ENCODE measurements around the gene EPHB1.

Gene EPHB1

DNA sequence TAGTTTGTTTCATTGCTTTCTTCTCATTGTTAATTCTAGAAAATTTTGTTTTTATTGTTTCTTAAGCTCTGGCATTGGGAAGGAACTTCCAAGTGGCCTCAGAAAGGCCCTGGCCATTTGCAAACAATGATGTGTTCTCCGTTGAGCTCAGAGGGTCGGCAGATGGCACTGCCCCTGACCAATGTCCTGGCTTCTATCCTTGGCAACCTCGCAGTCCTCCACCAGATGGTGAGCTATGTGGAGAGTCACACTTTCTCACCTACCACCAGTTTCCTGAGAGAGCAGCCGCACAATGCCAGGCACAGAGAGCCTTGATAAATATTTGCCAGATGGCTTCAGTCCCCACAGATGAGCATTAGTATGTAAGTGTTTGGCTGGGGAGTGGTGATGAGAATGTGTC is 343.7 kb downstream of the EPHB1 start:
- no peak for DNase-seq

GRCh38 chr3:135140591-135140990 is 345.5 kb downstream of the EPHB1 start:
- no peak for DNase-seq

DNA sequence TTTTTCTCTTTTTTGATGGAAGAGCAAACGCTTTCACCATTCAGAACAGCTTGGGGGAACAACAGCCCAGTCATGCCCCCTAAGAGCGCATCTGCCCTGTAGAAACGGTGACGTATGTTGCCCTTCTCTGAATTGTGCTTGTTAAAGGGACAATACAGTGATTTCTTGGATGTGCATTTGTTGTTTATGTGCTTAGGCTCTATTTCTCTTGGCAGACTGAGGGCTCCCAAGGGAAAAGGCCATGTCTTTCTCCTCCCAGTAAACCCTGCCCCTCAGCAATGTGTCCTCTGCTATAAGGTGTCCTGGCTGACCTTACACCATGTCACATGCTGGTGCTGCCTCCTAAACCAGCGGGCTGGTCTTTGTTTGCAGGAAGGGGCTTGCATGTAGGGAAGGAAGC is 346.1 kb downstream of the EPHB1 start:
- DNase-seq = no peak

- DNase-seq = no peak
Observed at GRCh38 chr3:135141672-135142071, 346.6 kb downstream of the EPHB1 start.

- DNase-seq = no peak
Observed at GRCh38 chr3:135142530-135142929, 347.5 kb downstream of the EPHB1 start.

DNA sequence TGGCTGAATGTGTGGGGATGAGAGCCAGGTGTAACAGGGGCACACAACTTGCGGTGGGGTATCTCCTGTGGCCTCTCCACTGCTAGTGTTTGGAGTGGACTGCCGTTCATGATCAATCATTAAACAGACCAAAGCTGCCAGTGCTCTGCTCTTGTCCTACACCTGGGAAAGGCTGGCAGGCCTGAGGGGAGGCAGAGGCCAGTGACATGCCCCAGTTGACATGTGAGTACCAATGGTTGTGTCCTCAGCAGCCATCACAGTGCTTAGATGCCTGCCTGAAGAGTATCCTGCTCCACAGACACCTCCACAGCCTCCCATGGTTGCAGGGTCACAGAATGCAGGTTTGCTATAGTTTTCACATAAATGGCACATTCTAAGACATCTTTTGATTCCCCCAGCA is 348.4 kb downstream of the EPHB1 start:
- no peak for DNase-seq

DNA sequence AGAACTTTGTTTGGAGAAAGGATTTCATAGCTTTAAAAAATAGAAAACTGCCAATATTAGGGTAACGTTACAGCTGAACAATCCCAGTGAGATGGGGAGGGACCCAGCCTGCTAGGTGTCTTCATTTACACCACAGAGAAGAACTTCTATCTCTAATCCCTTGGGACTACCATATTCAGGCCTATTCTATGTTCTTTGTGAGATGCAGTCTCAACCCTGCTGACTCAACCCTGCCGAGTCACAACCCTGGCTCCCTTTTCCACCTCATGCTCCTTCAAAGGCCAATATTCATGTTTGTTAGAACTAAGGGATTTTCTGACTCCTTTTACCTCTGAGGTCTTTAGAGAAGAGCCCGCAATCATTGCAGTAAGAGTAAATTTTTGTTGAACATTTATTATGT is 350.5 kb downstream of the EPHB1 start:
- no peak for DNase-seq

- DNase-seq = no peak
Observed at GRCh38 chr3:135147657-135148056, 352.6 kb downstream of the EPHB1 start.

- DNase-seq = no peak
Observed at GRCh38 chr3:135148398-135149020, 353.4 kb downstream of the EPHB1 start.

- DNase-seq = no peak
Observed at GRCh38 chr3:135149707-135150681, 354.9 kb downstream of the EPHB1 start.

GRCh38 chr3:135154186-135154585 is 359.1 kb downstream of the EPHB1 start:
- no peak for DNase-seq

GRCh38 chr3:135155228-135155627 is 360.2 kb downstream of the EPHB1 start:
- no peak for DNase-seq

DNA sequence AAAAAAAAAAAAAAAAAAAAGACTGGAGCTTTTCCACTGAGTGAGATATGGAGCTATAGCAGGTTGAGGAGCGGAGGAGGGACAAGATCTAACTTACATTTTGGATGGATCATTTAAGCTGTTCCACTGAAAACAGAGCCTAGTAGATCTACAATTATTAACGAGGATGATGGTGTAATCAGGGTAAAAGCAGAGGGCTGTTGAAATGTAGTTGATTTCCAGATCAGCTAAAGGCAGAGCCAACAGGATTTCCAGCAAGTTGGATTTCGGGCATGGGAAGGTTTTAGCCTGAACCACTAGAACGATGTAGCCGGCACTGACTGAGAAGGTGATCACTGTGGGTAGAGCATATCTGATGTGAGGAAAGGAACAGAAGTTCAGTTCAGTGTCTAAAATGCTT is 360.7 kb downstream of the EPHB1 start:
- no peak for DNase-seq

GRCh38 chr3:135157045-135157740 is 362.1 kb downstream of the EPHB1 start:
- no peak for DNase-seq

GRCh38 chr3:135158520-135158919 is 363.5 kb downstream of the EPHB1 start:
- no peak for DNase-seq

DNA sequence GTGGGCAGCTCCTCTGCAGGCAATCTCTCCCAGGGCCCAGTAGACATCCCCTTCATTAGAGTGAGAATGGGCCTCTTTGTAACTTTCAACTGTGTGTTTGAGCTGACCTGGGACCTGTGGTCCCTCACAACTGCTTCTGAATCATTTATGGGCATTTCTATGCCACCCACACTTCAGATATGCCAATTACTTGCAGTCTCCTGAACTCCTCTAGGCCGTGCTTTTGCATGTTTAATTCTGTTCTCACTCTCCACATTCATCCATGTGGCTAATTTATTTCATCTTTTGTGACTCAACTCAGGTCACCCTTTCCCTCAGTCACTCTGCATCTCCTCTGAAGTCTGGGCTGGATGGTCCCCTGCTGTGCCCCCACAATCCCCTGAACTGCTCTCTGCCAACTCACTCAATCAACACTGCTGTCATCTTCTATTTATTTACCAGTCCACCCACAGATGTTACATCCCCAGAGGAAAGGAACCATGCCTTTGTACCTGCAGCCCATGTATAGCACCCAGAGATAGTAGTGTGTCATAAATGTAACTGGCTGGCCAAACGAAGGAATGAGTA is 364.7 kb downstream of the EPHB1 start:
- no peak for DNase-seq

DNA sequence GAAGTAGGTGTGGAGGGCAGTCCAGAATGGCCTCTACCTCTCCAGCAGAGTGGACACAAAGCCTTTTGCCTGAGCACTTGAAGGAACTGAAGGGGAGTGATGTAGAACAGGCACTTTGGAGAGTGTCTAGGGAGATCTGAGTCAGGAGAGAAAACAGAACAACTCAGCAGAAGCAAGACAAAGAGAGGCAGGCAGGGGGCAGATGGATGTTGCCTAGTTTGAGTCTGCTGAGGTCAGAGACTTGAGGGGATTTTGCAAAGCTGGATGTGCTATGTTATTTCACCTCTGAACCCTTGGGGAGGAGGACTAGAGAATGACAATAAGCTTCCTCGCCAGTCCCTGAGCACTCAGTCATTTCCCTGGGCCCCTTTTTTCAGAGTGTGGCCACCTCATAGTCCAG is 366.4 kb downstream of the EPHB1 start:
- no peak for DNase-seq

DNA sequence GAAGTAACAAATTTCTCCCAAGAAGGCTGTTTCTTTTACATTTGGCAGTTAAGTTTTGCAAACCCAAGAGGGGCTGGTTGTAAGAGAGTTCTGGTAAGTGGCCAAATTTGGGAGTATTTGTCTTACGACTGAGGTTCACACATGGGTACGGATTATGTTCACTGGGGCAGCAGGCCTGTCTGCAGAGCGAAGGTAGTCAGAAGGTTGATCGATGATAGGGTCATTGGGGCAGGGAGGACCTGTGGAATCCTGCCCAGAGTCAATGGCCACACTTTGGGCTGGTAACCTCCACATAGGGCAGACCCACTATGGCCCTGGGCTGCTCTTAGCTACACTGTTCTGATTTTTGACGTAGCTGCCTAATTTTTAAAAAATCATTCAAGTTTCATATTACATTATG is 368.6 kb downstream of the EPHB1 start:
- no peak for DNase-seq

DNA sequence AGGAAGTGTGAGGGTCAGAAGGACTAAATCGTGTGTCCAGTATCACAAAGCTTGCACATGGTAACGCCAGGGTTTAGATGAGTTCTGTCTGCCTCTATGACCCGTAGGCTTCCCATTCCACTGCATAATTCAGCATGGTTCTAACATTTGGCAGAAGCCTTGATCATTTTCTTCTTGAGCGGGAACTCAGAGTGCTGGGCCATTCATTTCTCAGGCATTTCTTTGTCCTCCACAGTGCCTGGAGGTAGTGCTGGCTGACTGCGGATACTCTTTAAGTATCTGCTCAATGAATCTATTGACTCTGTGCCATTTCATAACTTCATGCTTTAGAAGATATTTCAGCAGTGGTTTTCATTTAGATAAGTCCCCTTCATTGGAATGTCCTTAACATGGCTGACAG is 370.2 kb downstream of the EPHB1 start:
- DNase-seq = no peak

DNA sequence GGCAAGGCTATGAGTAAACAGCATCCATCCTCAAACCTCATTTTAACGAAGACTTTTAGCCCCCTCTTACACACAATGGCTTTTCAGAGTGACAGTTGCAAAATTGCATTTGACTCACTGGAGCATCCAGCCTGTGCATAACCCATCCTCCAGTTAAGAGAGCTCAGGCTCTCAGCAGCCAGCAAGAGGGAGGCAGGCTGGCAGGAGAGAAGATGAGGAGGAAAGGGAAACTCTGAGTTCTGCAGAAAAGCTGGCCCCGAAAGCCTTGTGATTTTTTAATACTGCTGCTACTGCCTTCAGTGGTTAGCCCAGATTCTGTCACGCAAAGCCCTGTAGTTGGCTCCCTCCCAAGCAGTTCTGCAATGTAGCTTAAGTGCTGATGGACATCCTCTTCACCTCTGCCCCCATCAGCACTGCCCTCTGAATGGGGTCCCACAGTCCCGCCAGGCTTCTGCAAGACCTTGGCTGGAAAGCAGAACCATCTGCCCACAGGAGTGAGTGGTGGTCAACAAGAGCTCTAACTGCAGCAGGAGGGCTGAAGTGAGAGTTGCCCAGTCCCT is 371.3 kb downstream of the EPHB1 start:
- DNase-seq = no peak

DNA sequence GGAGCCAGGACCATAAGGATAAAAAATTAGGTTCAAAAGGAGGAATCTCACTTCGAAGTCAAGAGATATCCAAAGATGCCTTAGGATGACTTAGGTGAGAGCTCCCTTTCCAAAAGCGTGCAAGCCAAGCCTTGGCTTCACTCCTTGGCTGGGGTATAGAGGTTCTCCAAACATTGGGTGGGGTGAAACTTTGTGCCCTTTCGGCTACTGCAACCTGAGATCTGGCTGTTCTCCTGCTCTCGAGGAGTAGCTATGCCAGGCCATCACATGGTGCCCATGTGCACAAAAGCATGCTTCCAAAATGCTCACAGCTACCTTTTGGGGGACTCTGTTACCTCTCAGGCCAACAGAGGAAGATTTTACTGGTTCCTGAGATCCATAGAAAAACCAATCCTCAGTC is 373.8 kb downstream of the EPHB1 start:
- no peak for DNase-seq

DNA sequence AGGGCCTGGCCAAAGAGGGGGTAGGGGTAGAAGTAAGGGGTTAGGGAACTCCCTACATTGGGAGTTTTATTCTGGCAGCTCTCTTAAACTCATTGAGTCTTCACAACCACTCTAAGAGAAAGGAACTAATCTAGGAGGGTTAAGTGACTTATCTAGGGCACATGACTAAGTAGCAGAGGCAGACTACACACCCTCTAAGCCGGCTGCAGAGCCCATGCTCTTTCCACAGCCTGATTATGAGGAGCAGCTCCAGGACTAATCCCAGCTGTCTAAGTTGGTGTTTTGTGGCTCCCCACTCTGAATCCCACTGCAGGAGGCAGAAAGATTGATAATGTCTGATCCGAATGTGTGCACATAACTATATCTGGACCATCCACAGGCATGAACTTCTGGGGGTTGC is 374.6 kb downstream of the EPHB1 start:
- DNase-seq = no peak

DNA sequence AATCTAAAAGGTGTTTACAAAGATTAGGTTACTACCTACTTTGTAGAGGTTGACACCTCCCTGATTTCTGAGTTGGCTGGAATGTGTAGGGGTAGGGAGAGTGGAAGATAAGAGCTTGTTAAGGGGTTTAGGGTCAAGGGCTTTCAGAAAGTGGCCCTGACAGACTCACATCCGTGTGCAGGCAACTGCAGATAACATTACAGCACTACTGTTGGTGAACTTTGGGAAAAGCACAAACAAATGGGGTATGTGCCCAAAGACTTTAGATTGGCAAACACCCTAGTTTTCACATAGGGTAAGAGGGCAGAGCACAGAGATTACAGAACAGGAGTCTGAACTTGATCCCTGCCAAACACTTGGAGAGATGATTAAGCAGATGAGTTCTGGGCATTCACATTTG is 375.7 kb downstream of the EPHB1 start:
- no peak for DNase-seq

All from effector CD4-positive, alpha-beta T cell (primary cell).